Measurements from ENCODE around the gene GPR132. TPM values are rescaled to one million over a fixed set of nuclear protein-coding genes. Genes with fewer than 3 reads are reported as not detected.
"Not testable (repeated sequence)": the region's sequence is repeated elsewhere in the genome, so short reads cannot be mapped to it uniquely, and the experiment has no call there.

Gene GPR132, protein sequence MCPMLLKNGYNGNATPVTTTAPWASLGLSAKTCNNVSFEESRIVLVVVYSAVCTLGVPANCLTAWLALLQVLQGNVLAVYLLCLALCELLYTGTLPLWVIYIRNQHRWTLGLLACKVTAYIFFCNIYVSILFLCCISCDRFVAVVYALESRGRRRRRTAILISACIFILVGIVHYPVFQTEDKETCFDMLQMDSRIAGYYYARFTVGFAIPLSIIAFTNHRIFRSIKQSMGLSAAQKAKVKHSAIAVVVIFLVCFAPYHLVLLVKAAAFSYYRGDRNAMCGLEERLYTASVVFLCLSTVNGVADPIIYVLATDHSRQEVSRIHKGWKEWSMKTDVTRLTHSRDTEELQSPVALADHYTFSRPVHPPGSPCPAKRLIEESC
- total RNA-seq = under 1 TPM; 0.11 to 0.84 (median 0.39) TPM
- long read RNA-seq = 0 reads

DNA sequence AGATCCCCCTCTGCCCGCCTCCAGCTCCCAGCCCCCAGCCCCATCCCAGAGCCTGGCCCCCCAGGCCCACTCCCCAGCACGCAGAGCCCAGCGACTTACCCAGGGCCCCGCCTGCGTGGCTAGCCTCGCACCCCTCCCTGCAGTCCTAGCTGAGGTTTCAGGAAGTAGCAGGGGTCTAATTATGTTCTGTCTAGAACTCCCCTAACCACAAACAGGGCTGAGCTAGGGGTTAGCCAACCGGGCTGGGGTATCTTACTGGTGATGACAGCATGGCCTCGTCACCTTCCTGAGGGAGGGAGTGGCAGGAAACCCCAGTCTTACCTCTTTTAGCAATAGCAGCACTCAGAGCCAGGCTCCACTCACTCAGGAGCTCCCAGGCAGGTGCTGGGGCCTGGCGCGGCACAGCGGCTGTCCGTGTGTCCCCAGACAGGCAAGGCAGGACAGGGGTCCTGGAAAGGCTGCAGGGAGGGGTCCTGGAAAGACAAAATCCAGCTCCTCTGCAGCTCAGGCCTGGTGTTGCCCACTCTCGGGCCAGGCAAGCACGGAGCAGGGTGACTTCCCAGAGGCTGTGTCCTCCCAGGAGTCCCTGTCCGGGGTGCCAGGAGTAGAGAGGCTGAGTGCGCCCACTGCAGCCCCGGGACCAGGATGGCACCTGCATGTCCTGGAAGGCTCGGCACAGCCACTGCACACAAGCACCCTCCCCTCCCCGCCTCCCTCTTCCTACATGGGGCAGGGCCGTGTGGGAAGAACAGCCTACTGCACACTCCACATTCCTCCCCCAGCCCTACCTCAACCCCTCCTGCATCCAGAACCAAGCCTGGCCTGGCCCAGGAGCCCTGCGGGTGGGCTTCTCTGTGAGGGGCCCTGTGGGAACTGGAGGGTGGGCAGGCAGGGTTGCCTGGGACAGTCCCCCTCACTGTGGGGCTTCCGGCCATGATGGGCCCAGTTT lies at the start of gene GPR132:
Gene GPR132, minus strand, starts transcription at position 151 of the 949 bp plus-strand sequence. CDS start 10,010 bp downstream, outside the sequence.
- ATAC-seq = peak; percentile 49 to 59 (median 53)
- peaks cover 0 to under 1% (median 0%) of the 10 kb centered on the region in 4 donors for H3K4me1 ChIP-seq
- no peaks in the 10 kb centered on the region for H3K27me3 ChIP-seq
- intact Hi-C loops (cut with DNase I) = no loop called here
- 71% methylated on average over 6 of the region's 22 CpGs for WGBS (ENCODE audit: insufficient coverage, low coverage, low lambda C conversion rate, missing lambda C conversion rate)
- no peaks in the 10 kb centered on the region for H3K9me3 ChIP-seq
- no peaks in the 10 kb centered on the region for H3K36me3 ChIP-seq
- no peak within 1 kb of the TSS for H3K4me3 ChIP-seq
- peak; percentile 54 to 65 (median 63) for DNase-seq
- peak within 1 kb of the TSS; percentile 36 to 57 (median 43) for H3K27ac ChIP-seq
- TF ChIP-seq, protein P1, sequence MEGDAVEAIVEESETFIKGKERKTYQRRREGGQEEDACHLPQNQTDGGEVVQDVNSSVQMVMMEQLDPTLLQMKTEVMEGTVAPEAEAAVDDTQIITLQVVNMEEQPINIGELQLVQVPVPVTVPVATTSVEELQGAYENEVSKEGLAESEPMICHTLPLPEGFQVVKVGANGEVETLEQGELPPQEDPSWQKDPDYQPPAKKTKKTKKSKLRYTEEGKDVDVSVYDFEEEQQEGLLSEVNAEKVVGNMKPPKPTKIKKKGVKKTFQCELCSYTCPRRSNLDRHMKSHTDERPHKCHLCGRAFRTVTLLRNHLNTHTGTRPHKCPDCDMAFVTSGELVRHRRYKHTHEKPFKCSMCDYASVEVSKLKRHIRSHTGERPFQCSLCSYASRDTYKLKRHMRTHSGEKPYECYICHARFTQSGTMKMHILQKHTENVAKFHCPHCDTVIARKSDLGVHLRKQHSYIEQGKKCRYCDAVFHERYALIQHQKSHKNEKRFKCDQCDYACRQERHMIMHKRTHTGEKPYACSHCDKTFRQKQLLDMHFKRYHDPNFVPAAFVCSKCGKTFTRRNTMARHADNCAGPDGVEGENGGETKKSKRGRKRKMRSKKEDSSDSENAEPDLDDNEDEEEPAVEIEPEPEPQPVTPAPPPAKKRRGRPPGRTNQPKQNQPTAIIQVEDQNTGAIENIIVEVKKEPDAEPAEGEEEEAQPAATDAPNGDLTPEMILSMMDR (IDR thresholded peaks at IDR 0.05) = no peak
- peak; percentile 53 for TF ChIP-seq POLR2A (IDR thresholded peaks at IDR 0.05)

DNA sequence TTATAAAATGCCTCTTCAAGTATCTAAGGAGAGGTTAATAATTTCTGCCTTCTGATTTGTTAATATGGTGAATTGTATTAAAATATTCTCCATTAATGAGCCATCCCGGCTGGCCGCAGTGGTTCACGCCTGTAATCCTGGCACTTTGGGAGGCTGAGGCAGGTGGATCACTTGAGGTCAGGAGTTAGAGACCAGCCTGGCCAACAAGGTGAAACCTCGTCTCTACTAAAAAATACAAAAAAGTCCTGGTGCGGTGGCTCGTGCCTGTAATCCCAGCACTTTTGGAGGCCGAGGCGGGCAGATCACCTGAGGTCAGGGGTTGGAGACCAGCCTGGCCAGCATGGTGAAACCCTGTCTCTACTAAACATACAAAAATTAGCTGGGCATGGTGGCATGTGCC lies 44.0 kb upstream of the GPR132 start:
- intact Hi-C loops (cut with DNase I); H3K4me3 ChIP-seq; H3K27ac ChIP-seq; H3K4me1 ChIP-seq; H3K27me3 ChIP-seq; H3K9me3 ChIP-seq; DNase-seq; ATAC-seq; H3K36me3 ChIP-seq: not testable (repeated sequence)
- WGBS (ENCODE audit: insufficient coverage, low coverage, low lambda C conversion rate, missing lambda C conversion rate) = 85% methylated on average over 8 of the region's 8 CpGs

DNA sequence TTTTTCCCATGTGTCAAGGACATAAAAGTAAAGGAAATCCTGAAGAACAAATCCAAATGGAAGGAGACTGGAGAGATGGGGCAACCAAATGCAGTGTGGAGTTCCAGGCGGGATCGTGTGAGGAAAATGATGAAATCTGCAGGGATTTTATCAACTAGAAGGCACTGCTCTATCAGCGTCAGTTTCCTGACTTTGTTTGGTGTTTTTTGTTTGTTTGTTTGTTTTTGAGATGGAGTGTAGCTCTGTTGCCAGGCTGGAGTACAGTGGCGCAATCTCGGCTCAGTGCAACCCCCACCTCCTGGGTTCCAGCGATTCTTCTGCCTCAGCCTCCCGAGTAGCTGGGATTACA lies 43.3 kb upstream of the GPR132 start:
- no peaks in the 10 kb centered on the region for H3K9me3 ChIP-seq
- 48% methylated on average over 6 of the region's 7 CpGs for WGBS (ENCODE audit: insufficient coverage, low coverage, low lambda C conversion rate, missing lambda C conversion rate)
- ATAC-seq = peak in 3 of 4 donors; percentile 18 to 47 (median 26)
- TF ChIP-seq, protein P1 (IDR thresholded peaks at IDR 0.05) = no peak
- no peak for TF ChIP-seq POLR2A (IDR thresholded peaks at IDR 0.05)
- H3K27me3 ChIP-seq = no peaks in the 10 kb centered on the region
- no peak for DNase-seq
- intact Hi-C loops (cut with DNase I) = no loop called here
- H3K4me1 ChIP-seq = no peaks in the 10 kb centered on the region
- H3K27ac ChIP-seq = no peak overlapping the region
- H3K36me3 ChIP-seq = no peaks in the 10 kb centered on the region
- H3K4me3 ChIP-seq = no peak overlapping the region

DNA sequence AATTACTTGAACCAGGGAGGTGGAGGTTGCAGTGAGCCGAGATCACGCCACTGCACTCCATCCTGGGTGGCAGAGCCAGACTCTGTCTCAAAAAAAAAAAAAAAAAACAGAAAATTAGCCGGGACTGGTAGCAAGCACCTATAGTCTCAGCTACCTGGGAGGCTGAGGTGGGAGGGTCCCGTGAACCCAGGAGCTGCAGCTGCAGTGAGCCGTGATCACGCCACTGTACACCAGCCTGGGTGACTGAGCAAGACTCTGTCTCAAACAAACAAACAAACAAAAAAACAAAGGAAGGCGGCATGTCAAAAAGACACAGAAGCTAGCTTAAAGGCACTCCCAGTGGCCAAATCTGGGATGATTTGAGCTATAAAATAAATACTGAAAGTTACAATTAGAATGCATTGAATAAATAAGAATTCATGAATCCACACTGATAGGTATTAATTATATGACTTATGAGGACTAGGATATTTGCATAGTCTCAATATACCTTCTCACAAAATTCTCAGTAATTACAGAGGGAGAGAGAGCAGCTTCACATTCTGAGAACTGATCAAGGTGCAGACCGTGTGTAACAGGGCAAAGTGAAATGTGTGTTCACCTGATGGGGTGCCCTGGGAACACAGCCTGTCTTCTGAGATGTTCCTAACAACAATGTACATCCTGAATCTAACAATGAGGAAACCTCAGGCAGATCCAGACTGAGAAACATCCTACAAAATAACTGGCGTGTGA lies 42.7 kb upstream of the GPR132 start:
- DNase-seq (peak in 1 of 3 donors; percentile 18), ATAC-seq (peak in 2 of 4 donors; percentile 18 to 44)
- TF ChIP-seq POLR2A (IDR thresholded peaks at IDR 0.05) = no peak
- TF ChIP-seq, protein P1 (IDR thresholded peaks at IDR 0.05) = no peak
- no peak overlapping the region for H3K27ac ChIP-seq
- 42% methylated on average over 9 of the region's 9 CpGs for WGBS (ENCODE audit: insufficient coverage, low coverage, low lambda C conversion rate, missing lambda C conversion rate)
- H3K4me1 ChIP-seq = no peaks in the 10 kb centered on the region
- intact Hi-C loops (cut with DNase I) = no loop called here
- no peaks in the 10 kb centered on the region for H3K27me3 ChIP-seq
- no peaks in the 10 kb centered on the region for H3K36me3 ChIP-seq
- no peaks in the 10 kb centered on the region for H3K9me3 ChIP-seq
- no peak overlapping the region for H3K4me3 ChIP-seq
